CD4-positive, alpha-beta T cell (primary cell): ENCODE results near the gene TPP2. TPM values are rescaled to one million over a fixed set of nuclear protein-coding genes. Genes with fewer than 3 reads are reported as not detected.

Experiments
- ATAC-seq: fragments of 200-7000 bp; cut with Tn5 transposase; one replicate; pipeline ENCODE4 v1.10.0; 2022; ENCODE audit warnings: mild to moderate bottlenecking; ENCODE audit not compliant: poor library complexity
- CTCF ChIA-PET: fragments of 350-600 bp; sonication (Branson Sonifier 250); formaldehyde crosslinking; loops from one replicate; lab custom pipeline; 2021; ENCODE audit warnings: antibody characterized with exemption, inconsistent platforms; lab: Charles Lee
- POLR2A ChIA-PET: fragments of 350-600 bp; sonication (Branson Sonifier 250); formaldehyde crosslinking; loops from one replicate; lab custom pipeline; 2021; ENCODE audit warnings: antibody characterized with exemption, inconsistent platforms; lab: Charles Lee
- DNase-seq, 14 experiments: peaks; one replicate each; pipeline ENCODE4 v3.0.0-alpha.2; 2013 to 2020; ENCODE audit warnings: mixed read lengths in 2 of 14
- H3K27ac ChIP-seq, 2 donors: one replicate each; pipeline versions ENCODE4 v1.5.1 to v1.7.0; 2013; ENCODE audit warnings: low read length in 2 of 2, low read depth in 1 of 2, mild to moderate bottlenecking in 1 of 2
- H3K27me3 ChIP-seq, 2 experiments: 1 replicate in 1 of 2; 2 replicates in 1 of 2; pipeline versions ENCODE4 v1.6.1 to v1.7.0; 2013; ENCODE audit warnings: low read length in 2 of 2, control low read depth in 1 of 2, mild to moderate bottlenecking in 1 of 2, moderate library complexity in 1 of 2; ENCODE audit not compliant: insufficient read depth in 2 of 2, control insufficient read depth in 1 of 2
- H3K36me3 ChIP-seq: one replicate; pipeline ENCODE4 v1.6.1; 2013; ENCODE audit warnings: low read length, control low read depth; ENCODE audit not compliant: insufficient read depth
- H3K4me1 ChIP-seq: one replicate; pipeline ENCODE4 v1.6.1; 2013; ENCODE audit warnings: low read length, control low read depth; ENCODE audit not compliant: insufficient read depth
- H3K4me3 ChIP-seq: one replicate; pipeline ENCODE4 v1.5.1; 2013; ENCODE audit warnings: mild to moderate bottlenecking, low read length, moderate library complexity
- H3K9me3 ChIP-seq, 2 experiments: 1 replicate in 1 of 2; 2 replicates in 1 of 2; pipeline versions ENCODE4 v1.6.1 to v1.7.0; 2013; ENCODE audit warnings: low read length in 2 of 2, mild to moderate bottlenecking in 2 of 2, control low read depth in 1 of 2, moderate library complexity in 1 of 2; ENCODE audit not compliant: control insufficient read depth in 1 of 2, insufficient read depth in 1 of 2
- H3K27ac Mint-ChIP-seq: one replicate; pipeline ENCODE4 v1.8.0; 2020; ENCODE audit warnings: mixed read lengths
- H3K27me3 Mint-ChIP-seq: one replicate; pipeline ENCODE4 v1.8.0; 2021; ENCODE audit warnings: mixed read lengths
- H3K36me3 Mint-ChIP-seq: one replicate; pipeline ENCODE4 v1.8.0; 2021; ENCODE audit warnings: low read depth, mixed read lengths
- H3K4me1 Mint-ChIP-seq: one replicate; pipeline ENCODE4 v1.8.0; 2021; ENCODE audit warnings: low read depth, mixed read lengths
- H3K4me3 Mint-ChIP-seq: one replicate; pipeline ENCODE4 v1.8.0; 2020; ENCODE audit warnings: mild to moderate bottlenecking, mixed read lengths
- H3K9me3 Mint-ChIP-seq: one replicate; pipeline ENCODE4 v1.8.0; 2020; ENCODE audit warnings: mixed read lengths
- CTCF ChIP-seq: fragments of 200-600 bp; IDR thresholded peaks from one replicate; pipeline ENCODE4 v1.8.0; 2022; ENCODE audit warnings: antibody characterized with exemption, mild to moderate bottlenecking
- intact Hi-C, 2 experiments: fragments of 100-400 bp; cut with DNase I in 1 of 2; cut with micrococcal nuclease in 1 of 2; formaldehyde crosslinking; loops; one replicate each; pipeline versions ENCODE4 v1.15.1 to v1.9.0; 2023 to 2025; cut with DNase I, micrococcal nuclease
- total RNA-seq, 174 experiments: library from RNA in 2 of 174; stranded (reverse) in 2 of 174; gene quantifications; one replicate each; pipeline ENCODE4 v1.2.3 and lab custom pipeline; 2021 to 2026

TPP2 gene
- total RNA-seq, 2 experiments from 2014 or later = 146 to 147 TPM

GRCh38 chr13:102700088-102701031, 103.6 kb downstream of the TPP2 start:
- H3K4me1 Mint-ChIP-seq = no peaks in the 10 kb centered on the region
- no peak for TF ChIP-seq CTCF
- no peak overlapping the region for H3K27ac ChIP-seq
- peaks cover 25% of the 10 kb centered on the region for H3K27me3 Mint-ChIP-seq
- H3K9me3 ChIP-seq = no peaks in the 10 kb centered on the region
- ChIA-PET POLR2A (no interaction called here), CTCF (no interaction called here)
- intact Hi-C loops = no loop called here
- H3K4me3 ChIP-seq = no peak overlapping the region
- no peaks in the 10 kb centered on the region for H3K4me1 ChIP-seq
- DNase-seq = no peak
- no peaks in the 10 kb centered on the region for H3K36me3 ChIP-seq
- H3K36me3 Mint-ChIP-seq = no peaks in the 10 kb centered on the region
- H3K27ac Mint-ChIP-seq = no peak overlapping the region
- peaks cover 3% of the 10 kb centered on the region for H3K9me3 Mint-ChIP-seq
- H3K27me3 ChIP-seq = no peaks in the 10 kb centered on the region
- ATAC-seq = no peak
- H3K4me3 Mint-ChIP-seq = no peak overlapping the region

- H3K9me3 ChIP-seq = no peaks in the 10 kb centered on the region
- no peaks in the 10 kb centered on the region for H3K27me3 ChIP-seq
- no peak for TF ChIP-seq CTCF
- Mint-ChIP-seq H3K4me3 (no peak overlapping the region), H3K27me3 (peaks cover 16% of the 10 kb centered on the region), H3K36me3 (no peaks in the 10 kb centered on the region), H3K4me1 (no peaks in the 10 kb centered on the region), H3K27ac (no peak overlapping the region), H3K9me3 (peaks cover 3% of the 10 kb centered on the region)
- no peak overlapping the region for H3K27ac ChIP-seq
- ChIA-PET CTCF (no interaction called here), POLR2A (no interaction called here)
- no peak for DNase-seq
- no peak for ATAC-seq
- intact Hi-C loops = no loop called here
- no peak overlapping the region for H3K4me3 ChIP-seq
- H3K4me1 ChIP-seq = no peaks in the 10 kb centered on the region
- no peaks in the 10 kb centered on the region for H3K36me3 ChIP-seq
Observed at GRCh38 chr13:102701331-102701730, 104.5 kb downstream of the TPP2 start.

- Histone ChIP-seq H3K9me3 (no peaks in the 10 kb centered on the region), H3K27ac (no peak overlapping the region), H3K4me3 (no peak overlapping the region), H3K36me3 (no peaks in the 10 kb centered on the region), H3K4me1 (no peaks in the 10 kb centered on the region), H3K27me3 (no peaks in the 10 kb centered on the region)
- Mint-ChIP-seq H3K4me1 (no peaks in the 10 kb centered on the region), H3K4me3 (no peak overlapping the region), H3K27me3 (peaks cover 14% of the 10 kb centered on the region), H3K36me3 (no peaks in the 10 kb centered on the region), H3K9me3 (peaks cover 3% of the 10 kb centered on the region), H3K27ac (no peak overlapping the region)
- ChIA-PET POLR2A (no interaction called here), CTCF (no interaction called here)
- no peak for DNase-seq
- TF ChIP-seq CTCF = no peak
- intact Hi-C loops = no loop called here
- ATAC-seq = no peak
Observed at GRCh38 chr13:102702965-102703725, 106.4 kb downstream of the TPP2 start.
